ENCODE data around the gene NNAT. TPM values are rescaled to one million over a fixed set of nuclear protein-coding genes. Genes with fewer than 3 reads are reported as not detected.

NNAT gene
- total and polyA plus RNA-seq, 4 donors, result 0.09 to 0.24 TPM; not detected in 2

GRCh38 chr20:37542281-37542680 is 21.2 kb downstream of the NNAT start:
- no peak overlapping the region for H3K9ac ChIP-seq (ENCODE audit: low read depth in 1 of 2, low read length in 2 of 2)
- H3K27me3 ChIP-seq (ENCODE audit: control insufficient read depth in 4 of 4, insufficient read depth in 4 of 4, low read length in 3 of 4), result no peaks in the 10 kb centered on the region
- no peaks in the 10 kb centered on the region for H3K36me3 ChIP-seq (ENCODE audit: control insufficient read depth in 4 of 4, insufficient read depth in 3 of 4, low read depth in 1 of 4, low read length in 3 of 4)
- no peak overlapping the region for H3K27ac ChIP-seq (ENCODE audit: low read depth in 1 of 2, low read length in 2 of 2)
- H3K4me3 ChIP-seq (ENCODE audit: low read depth in 1 of 3, low read length in 3 of 3), result no peak overlapping the region
- no peak for DNase-seq (ENCODE audit: low spot score)
- 66% methylated on average over 6 of the region's 6 CpGs for WGBS
- TF ChIP-seq FOXA2 (IDR thresholded peaks at IDR 0.05) (no peak), REST (IDR thresholded peaks at IDR 0.05) (no peak), GABPA (IDR thresholded peaks at IDR 0.05 in 1 of 2, conservative IDR thresholded peaks at IDR 0.05 in 1 of 2) (no peak), TAF1 (conservative IDR thresholded peaks at IDR 0.05) (no peak), ZBTB33 (IDR thresholded peaks at IDR 0.05) (no peak), ATF3 (IDR thresholded peaks at IDR 0.05) (no peak), NR2F2 (IDR thresholded peaks at IDR 0.05) (no peak), HNF4A (conservative IDR thresholded peaks at IDR 0.05) (no peak), MAX (IDR thresholded peaks at IDR 0.05) (no peak), RAD21 (IDR thresholded peaks at IDR 0.05) (no peak), RXRA (IDR thresholded peaks at IDR 0.05) (no peak), FOXA1 (IDR thresholded peaks at IDR 0.05) (no peak)
- H3K4me1 ChIP-seq (ENCODE audit: control insufficient read depth in 4 of 4, insufficient read depth in 4 of 4, low read length in 3 of 4), result no peaks in the 10 kb centered on the region
- H3K9me3 ChIP-seq (ENCODE audit: control insufficient read depth in 4 of 4, low read length in 3 of 4), result no peaks in the 10 kb centered on the region

GRCh38 chr20:37543828-37544227 is 22.8 kb downstream of the NNAT start:
- DNase-seq (ENCODE audit: low spot score), result no peak
- Histone ChIP-seq H3K27ac (ENCODE audit: low read depth in 1 of 2, low read length in 2 of 2) (no peak overlapping the region), H3K9me3 (ENCODE audit: control insufficient read depth in 4 of 4, low read length in 3 of 4) (no peaks in the 10 kb centered on the region), H3K4me3 (ENCODE audit: low read depth in 1 of 3, low read length in 3 of 3) (no peak overlapping the region), H3K9ac (ENCODE audit: low read depth in 1 of 2, low read length in 2 of 2) (no peak overlapping the region), H3K36me3 (ENCODE audit: control insufficient read depth in 4 of 4, insufficient read depth in 3 of 4, low read depth in 1 of 4, low read length in 3 of 4) (no peaks in the 10 kb centered on the region), H3K4me1 (ENCODE audit: control insufficient read depth in 4 of 4, insufficient read depth in 4 of 4, low read length in 3 of 4) (no peaks in the 10 kb centered on the region), H3K27me3 (ENCODE audit: control insufficient read depth in 4 of 4, insufficient read depth in 4 of 4, low read length in 3 of 4) (no peaks in the 10 kb centered on the region)
- 74% methylated on average over 3 of the region's 3 CpGs for WGBS
- TF ChIP-seq FOXA2 (IDR thresholded peaks at IDR 0.05) (no peak), NR2F2 (IDR thresholded peaks at IDR 0.05) (no peak), CTCF (IDR thresholded peaks at IDR 0.05; ENCODE audit: low read depth, low read length, missing input control) (no peak), RAD21 (IDR thresholded peaks at IDR 0.05) (peak in 1 of 2 donors; percentile 15), YY1 (IDR thresholded peaks at IDR 0.05) (no peak)
